Measurements from ENCODE around the gene TPRN.

The TPRN gene

DNA sequence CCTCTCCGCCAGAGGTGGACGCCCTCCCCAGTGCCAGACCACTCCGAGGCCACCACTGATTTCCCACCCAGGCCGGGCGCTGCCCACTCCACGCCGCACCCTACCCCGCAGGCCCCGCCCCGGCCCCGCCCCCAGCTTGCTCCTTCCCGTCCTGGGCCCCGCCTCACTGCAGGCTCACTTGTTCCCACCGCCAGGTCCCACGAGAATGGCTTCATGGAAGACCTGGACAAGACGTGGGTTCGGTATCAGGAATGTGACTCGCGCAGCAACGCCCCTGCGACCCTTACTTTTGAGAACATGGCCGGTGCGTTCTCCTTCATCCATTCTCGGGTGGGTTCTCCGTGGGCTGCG is 37.2 kb downstream of the TPRN start:
- DNase-seq (ENCODE audit: low read depth), result no peak
- no peak overlapping the region for H3K4me3 ChIP-seq (ENCODE audit: low read depth, low read length)
- TF ChIP-seq, protein P1, sequence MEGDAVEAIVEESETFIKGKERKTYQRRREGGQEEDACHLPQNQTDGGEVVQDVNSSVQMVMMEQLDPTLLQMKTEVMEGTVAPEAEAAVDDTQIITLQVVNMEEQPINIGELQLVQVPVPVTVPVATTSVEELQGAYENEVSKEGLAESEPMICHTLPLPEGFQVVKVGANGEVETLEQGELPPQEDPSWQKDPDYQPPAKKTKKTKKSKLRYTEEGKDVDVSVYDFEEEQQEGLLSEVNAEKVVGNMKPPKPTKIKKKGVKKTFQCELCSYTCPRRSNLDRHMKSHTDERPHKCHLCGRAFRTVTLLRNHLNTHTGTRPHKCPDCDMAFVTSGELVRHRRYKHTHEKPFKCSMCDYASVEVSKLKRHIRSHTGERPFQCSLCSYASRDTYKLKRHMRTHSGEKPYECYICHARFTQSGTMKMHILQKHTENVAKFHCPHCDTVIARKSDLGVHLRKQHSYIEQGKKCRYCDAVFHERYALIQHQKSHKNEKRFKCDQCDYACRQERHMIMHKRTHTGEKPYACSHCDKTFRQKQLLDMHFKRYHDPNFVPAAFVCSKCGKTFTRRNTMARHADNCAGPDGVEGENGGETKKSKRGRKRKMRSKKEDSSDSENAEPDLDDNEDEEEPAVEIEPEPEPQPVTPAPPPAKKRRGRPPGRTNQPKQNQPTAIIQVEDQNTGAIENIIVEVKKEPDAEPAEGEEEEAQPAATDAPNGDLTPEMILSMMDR (IDR thresholded peaks at IDR 0.05; ENCODE audit: low read depth, low read length), result no peak
- TF ChIP-seq POLR2A (IDR thresholded peaks at IDR 0.05; ENCODE audit: extremely low read depth, insufficient read length), result no peak
- no peak for TF ChIP-seq MYC (IDR thresholded peaks at IDR 0.05; ENCODE audit: low read depth, low read length)
- TF ChIP-seq, protein P2, sequence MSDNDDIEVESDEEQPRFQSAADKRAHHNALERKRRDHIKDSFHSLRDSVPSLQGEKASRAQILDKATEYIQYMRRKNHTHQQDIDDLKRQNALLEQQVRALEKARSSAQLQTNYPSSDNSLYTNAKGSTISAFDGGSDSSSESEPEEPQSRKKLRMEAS (IDR thresholded peaks at IDR 0.05; ENCODE audit: low read depth, low read length), result no peak

DNA sequence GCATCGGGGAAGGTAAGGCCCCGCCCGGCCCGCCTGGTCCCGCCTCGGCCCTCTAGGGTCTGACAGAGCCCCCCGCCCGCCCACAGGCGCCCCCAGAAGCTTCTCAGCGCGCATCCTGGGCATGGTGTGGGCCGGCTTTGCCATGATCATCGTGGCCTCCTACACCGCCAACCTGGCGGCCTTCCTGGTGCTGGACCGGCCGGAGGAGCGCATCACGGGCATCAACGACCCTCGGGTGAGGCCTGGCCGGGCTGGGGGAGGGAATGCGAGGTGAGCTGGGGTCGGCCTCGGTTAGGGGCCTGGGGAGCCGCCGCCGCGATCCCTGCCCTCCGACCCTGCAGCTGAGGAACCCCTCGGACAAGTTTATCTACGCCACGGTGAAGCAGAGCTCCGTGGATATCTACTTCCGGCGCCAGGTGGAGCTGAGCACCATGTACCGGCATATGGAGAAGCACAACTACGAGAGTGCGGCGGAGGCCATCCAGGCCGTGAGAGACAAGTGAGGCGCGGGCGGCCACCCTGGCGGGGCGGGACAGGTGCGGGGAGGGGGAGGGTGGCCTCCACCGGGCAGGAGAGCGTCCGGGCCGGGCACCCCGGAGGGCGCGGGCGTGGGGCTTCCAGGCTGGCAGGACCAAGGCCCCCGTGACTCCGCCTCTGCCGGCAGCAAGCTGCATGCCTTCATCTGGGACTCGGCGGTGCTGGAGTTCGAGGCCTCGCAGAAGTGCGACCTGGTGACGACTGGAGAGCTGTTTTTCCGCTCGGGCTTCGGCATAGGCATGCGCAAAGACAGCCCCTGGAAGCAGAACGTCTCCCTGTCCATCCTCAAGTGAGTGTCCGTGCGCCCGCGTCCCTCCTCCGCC is 37.8 kb downstream of the TPRN start:
- no peak overlapping the region for H3K4me3 ChIP-seq (ENCODE audit: low read depth, low read length)
- TF ChIP-seq MYC (IDR thresholded peaks at IDR 0.05; ENCODE audit: low read depth, low read length) (no peak), POLR2A (IDR thresholded peaks at IDR 0.05; ENCODE audit: extremely low read depth, insufficient read length) (no peak)
- TF ChIP-seq, protein P1 (IDR thresholded peaks at IDR 0.05; ENCODE audit: low read depth, low read length), result no peak
- TF ChIP-seq, protein P2 (IDR thresholded peaks at IDR 0.05; ENCODE audit: low read depth, low read length), result no peak
- DNase-seq (ENCODE audit: low read depth), result no peak

DNA sequence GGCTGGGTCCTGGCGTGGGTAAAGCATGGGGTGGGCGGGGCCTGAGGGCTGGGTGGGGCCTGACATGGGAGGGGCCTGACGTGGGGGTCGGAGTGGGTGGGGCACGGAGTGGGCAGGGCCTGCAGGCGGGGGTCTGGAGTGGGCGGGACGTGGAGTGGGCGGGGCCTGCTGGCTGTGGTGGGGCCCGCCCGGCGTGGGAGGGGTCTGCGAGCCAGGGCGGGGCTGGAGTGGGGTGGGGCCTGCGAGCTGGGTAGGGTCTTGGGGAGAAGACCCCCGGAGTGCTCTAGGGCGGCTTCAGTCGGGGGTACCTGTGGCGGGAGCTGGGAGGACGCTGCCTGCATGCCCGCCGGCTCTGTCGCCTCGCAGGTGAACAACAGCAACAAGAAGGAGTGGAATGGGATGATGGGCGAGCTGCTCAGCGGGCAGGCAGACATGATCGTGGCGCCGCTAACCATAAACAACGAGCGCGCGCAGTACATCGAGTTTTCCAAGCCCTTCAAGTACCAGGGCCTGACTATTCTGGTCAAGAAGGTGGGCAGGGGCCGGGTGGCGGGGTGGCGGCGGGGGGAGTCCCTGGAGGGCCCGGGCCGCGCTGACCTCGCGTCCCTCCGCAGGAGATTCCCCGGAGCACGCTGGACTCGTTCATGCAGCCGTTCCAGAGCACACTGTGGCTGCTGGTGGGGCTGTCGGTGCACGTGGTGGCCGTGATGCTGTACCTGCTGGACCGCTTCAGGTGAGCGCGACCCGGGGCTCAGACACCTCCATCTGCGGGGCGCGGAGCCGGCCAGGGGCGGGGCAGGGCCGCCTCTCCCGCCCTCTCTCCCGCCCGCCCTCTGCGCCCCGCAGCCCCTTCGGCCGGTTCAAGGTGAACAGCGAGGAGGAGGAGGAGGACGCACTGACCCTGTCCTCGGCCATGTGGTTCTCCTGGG is 38.7 kb downstream of the TPRN start:
- DNase-seq (ENCODE audit: low read depth), result no peak
- TF ChIP-seq MYC (IDR thresholded peaks at IDR 0.05; ENCODE audit: low read depth, low read length), result no peak
- TF ChIP-seq, protein P1 (IDR thresholded peaks at IDR 0.05; ENCODE audit: low read depth, low read length), result no peak
- no peak for TF ChIP-seq POLR2A (IDR thresholded peaks at IDR 0.05; ENCODE audit: extremely low read depth, insufficient read length)
- TF ChIP-seq, protein P2 (IDR thresholded peaks at IDR 0.05; ENCODE audit: low read depth, low read length), result no peak
- no peak overlapping the region for H3K4me3 ChIP-seq (ENCODE audit: low read depth, low read length)

DNA sequence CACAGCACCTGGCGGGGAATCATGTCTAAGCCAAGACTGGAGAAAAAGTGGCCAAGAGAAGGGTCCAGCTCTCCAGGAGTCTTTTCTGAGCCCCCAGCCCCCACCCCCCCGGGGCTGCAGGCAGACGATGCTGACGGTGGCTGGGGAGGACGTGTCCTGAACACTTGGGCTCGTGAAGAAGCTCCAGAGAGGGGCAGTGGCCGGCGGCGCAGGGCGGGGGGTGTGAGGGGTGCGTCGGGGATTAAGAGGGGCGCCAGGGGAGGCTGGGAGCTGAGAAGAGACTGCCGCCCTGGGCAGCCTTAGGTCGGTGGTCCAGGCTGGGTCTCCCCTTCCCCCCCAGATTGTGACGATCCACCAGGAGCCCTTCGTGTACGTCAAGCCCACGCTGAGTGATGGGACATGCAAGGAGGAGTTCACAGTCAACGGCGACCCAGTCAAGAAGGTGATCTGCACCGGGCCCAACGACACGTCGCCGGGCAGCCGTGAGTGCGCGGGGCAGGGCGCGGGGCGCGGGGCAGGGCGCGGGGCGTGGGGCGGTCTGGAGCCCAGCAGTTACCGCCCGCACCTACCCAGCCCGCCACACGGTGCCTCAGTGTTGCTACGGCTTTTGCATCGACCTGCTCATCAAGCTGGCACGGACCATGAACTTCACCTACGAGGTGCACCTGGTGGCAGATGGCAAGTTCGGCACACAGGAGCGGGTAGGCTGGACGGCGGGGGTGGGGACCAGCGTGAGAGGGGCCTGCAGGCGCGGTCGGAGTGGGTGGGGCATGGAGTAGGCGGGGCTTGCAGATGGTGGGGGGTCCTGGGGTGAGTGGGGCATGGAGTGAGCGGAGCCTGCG is 39.6 kb downstream of the TPRN start:
- TF ChIP-seq, protein P1 (IDR thresholded peaks at IDR 0.05; ENCODE audit: low read depth, low read length), result no peak
- TF ChIP-seq POLR2A (IDR thresholded peaks at IDR 0.05; ENCODE audit: extremely low read depth, insufficient read length) (no peak), MYC (IDR thresholded peaks at IDR 0.05; ENCODE audit: low read depth, low read length) (no peak)
- TF ChIP-seq, protein P2 (IDR thresholded peaks at IDR 0.05; ENCODE audit: low read depth, low read length), result no peak
- no peak overlapping the region for H3K4me3 ChIP-seq (ENCODE audit: low read depth, low read length)
- DNase-seq (ENCODE audit: low read depth), result no peak

DNA sequence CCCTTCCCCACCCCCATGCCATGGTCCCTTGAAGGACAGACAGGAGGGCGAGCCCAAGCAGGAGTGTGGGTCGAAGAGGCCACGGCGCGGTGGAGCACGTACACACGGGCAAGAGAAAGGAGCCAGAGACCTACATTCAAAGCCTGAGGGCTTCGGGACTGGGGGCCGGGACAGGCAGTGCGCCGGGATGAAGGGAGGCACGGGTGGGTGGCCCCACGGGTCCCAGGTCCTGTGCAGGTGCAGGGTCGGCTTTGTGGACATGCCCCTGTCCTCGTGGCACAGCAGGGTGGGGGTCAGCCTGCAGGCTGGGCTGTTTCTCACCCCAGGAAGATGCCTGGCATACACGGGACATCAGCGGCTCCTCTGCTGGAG is 40.5 kb downstream of the TPRN start:
- no peak for TF ChIP-seq POLR2A (IDR thresholded peaks at IDR 0.05; ENCODE audit: extremely low read depth, insufficient read length)
- TF ChIP-seq, protein P2 (IDR thresholded peaks at IDR 0.05; ENCODE audit: low read depth, low read length), result no peak
- DNase-seq (ENCODE audit: low read depth), result no peak
- no peak overlapping the region for H3K4me3 ChIP-seq (ENCODE audit: low read depth, low read length)
